Measurements from ENCODE around the gene DBH.

Gene DBH

DNA sequence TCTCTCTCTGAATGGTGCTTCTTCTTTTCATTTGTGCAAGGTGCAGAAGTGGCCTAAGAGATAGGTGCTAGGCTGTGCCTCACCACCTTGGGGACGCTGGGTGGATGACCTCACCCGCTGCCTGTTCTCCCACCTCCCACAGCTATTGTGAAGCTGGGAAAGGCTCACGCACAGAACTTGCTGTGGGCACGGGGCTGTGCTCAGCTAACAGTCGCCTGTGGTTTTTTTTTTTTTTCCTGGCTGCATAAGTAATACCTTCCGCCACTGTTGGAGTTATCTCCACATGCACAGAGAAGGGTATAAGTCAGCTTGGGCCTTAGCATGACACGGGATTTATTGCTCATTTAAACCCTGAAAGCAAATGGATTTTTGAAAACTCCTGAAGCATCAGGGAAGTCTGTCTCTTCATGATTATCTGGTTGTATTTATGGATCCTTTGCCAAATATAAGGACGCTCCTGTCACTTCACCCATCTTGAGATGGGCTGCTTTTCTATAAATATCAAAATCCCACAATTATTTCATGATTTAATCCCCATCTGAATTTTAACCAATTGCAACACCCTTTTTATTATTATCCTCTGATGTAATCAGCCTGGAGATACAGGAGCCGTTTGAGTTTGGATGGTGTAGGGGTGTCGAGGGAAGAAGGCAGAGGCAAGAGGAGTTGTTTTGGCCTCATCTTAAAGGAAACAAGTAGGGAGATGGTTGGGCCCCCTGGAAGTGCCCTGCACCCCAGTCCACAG, 9.0 kb downstream of the DBH start:
- TF ChIP-seq TAF1 (IDR thresholded peaks at IDR 0.05; ENCODE audit: borderline replicate concordance, insufficient read depth, low read length) (no peak), SIN3A (IDR thresholded peaks at IDR 0.05; ENCODE audit: borderline replicate concordance, insufficient read depth, low read length) (no peak), POLR2AphosphoS5 (IDR thresholded peaks at IDR 0.05; ENCODE audit: low read depth, low read length) (no peak), FOXP2 (optimal IDR thresholded peaks at IDR 0.05; ENCODE audit: borderline replicate concordance, extremely low read depth, extremely low read length, insufficient read depth) (no peak)
- TF ChIP-seq, protein P1, sequence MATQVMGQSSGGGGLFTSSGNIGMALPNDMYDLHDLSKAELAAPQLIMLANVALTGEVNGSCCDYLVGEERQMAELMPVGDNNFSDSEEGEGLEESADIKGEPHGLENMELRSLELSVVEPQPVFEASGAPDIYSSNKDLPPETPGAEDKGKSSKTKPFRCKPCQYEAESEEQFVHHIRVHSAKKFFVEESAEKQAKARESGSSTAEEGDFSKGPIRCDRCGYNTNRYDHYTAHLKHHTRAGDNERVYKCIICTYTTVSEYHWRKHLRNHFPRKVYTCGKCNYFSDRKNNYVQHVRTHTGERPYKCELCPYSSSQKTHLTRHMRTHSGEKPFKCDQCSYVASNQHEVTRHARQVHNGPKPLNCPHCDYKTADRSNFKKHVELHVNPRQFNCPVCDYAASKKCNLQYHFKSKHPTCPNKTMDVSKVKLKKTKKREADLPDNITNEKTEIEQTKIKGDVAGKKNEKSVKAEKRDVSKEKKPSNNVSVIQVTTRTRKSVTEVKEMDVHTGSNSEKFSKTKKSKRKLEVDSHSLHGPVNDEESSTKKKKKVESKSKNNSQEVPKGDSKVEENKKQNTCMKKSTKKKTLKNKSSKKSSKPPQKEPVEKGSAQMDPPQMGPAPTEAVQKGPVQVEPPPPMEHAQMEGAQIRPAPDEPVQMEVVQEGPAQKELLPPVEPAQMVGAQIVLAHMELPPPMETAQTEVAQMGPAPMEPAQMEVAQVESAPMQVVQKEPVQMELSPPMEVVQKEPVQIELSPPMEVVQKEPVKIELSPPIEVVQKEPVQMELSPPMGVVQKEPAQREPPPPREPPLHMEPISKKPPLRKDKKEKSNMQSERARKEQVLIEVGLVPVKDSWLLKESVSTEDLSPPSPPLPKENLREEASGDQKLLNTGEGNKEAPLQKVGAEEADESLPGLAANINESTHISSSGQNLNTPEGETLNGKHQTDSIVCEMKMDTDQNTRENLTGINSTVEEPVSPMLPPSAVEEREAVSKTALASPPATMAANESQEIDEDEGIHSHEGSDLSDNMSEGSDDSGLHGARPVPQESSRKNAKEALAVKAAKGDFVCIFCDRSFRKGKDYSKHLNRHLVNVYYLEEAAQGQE (IDR thresholded peaks at IDR 0.05; ENCODE audit: insufficient read depth in 1 of 2, low read depth in 2 of 2, low read length in 2 of 2): no peak

DNA sequence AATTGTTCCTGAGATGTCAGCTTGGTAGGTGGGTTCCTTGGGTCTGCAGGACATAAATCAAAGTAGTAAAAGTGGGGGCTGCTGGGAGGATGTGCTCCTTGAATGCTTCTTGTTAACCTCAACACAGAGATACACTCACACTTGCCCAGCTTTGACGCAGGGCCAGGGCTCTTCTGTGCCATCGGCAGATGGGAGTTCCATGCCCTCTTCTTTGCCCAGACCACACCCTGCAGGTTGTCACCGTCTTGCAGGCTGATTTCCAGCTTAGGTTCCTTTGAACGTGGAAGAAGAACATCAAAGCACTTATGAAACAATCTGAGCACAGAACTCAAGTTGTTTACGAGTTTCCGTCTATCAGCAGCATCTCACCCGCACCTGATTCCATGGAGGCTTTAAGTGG, 11.0 kb downstream of the DBH start:
- TF ChIP-seq TAF1 (IDR thresholded peaks at IDR 0.05; ENCODE audit: borderline replicate concordance, insufficient read depth, low read length) (no peak), SIN3A (IDR thresholded peaks at IDR 0.05; ENCODE audit: borderline replicate concordance, insufficient read depth, low read length) (no peak), FOXP2 (optimal IDR thresholded peaks at IDR 0.05; ENCODE audit: borderline replicate concordance, extremely low read depth, extremely low read length, insufficient read depth) (no peak), POLR2AphosphoS5 (IDR thresholded peaks at IDR 0.05; ENCODE audit: low read depth, low read length) (no peak)
- TF ChIP-seq, protein P1 (IDR thresholded peaks at IDR 0.05; ENCODE audit: insufficient read depth in 1 of 2, low read depth in 2 of 2, low read length in 2 of 2): no peak

DNA sequence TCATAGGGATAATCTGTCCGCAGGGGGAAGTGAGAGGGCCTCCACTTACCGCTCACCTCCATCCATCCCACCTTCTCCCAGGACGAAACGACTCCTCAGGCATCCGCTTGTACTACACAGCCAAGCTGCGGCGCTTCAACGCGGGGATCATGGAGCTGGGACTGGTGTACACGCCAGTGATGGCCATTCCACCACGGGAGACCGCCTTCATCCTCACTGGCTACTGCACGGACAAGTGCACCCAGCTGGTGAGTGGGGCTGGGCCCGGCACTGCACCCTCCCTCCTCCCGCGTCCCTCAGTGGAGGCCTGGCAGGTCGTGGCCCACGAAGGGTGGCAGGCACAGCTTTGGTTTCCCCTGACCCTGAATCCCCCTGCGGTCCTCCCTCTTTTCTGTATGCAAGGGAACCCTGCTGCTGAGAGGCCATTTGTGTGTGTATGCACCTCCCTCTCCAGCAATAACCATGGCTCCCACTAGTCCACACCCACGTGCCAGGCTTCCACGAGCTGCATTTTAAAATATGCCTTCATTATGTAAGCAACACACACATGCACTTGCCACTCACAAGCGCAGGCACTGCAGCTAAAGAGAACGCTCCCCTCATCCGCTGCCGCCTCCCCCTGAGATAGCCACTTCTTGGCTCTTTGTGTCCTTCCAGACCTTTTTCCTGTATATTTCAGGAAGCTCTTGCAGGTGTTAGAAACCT, 11.8 kb downstream of the DBH start:
- TF ChIP-seq FOXP2 (optimal IDR thresholded peaks at IDR 0.05; ENCODE audit: borderline replicate concordance, extremely low read depth, extremely low read length, insufficient read depth) (no peak), TAF1 (IDR thresholded peaks at IDR 0.05; ENCODE audit: borderline replicate concordance, insufficient read depth, low read length) (no peak), SIN3A (IDR thresholded peaks at IDR 0.05; ENCODE audit: borderline replicate concordance, insufficient read depth, low read length) (no peak), POLR2AphosphoS5 (IDR thresholded peaks at IDR 0.05; ENCODE audit: low read depth, low read length) (no peak)
- TF ChIP-seq, protein P1 (IDR thresholded peaks at IDR 0.05; ENCODE audit: insufficient read depth in 1 of 2, low read depth in 2 of 2, low read length in 2 of 2): no peak

DNA sequence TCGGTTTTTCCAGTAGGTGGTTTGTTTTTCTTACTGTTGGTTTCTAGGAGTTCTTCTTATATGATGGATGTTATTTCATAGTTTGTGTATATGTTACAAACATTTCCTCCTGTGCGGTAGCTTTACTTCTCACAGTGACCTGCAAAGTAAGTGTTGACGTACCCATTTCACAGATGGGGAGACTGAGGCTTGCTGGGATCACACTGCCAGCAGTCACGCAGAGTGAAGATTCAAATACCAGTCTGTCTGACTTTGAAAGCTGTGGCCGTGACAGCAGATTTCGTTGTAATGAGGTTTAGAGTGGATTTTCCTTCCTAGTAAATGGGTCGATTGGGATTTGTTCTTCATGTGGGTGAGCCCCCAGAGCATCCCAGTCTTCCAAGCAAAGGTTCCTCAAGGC, 13.0 kb downstream of the DBH start:
- TF ChIP-seq FOXP2 (optimal IDR thresholded peaks at IDR 0.05; ENCODE audit: borderline replicate concordance, extremely low read depth, extremely low read length, insufficient read depth): no peak
- no peak for TF ChIP-seq TAF1 (IDR thresholded peaks at IDR 0.05; ENCODE audit: borderline replicate concordance, insufficient read depth, low read length)
- TF ChIP-seq SIN3A (IDR thresholded peaks at IDR 0.05; ENCODE audit: borderline replicate concordance, insufficient read depth, low read length): no peak
- TF ChIP-seq, protein P1 (IDR thresholded peaks at IDR 0.05; ENCODE audit: insufficient read depth in 1 of 2, low read depth in 2 of 2, low read length in 2 of 2): no peak
- TF ChIP-seq POLR2AphosphoS5 (IDR thresholded peaks at IDR 0.05; ENCODE audit: low read depth, low read length): no peak
